ENCODE results near the gene RALGDS.

The RALGDS gene

DNA sequence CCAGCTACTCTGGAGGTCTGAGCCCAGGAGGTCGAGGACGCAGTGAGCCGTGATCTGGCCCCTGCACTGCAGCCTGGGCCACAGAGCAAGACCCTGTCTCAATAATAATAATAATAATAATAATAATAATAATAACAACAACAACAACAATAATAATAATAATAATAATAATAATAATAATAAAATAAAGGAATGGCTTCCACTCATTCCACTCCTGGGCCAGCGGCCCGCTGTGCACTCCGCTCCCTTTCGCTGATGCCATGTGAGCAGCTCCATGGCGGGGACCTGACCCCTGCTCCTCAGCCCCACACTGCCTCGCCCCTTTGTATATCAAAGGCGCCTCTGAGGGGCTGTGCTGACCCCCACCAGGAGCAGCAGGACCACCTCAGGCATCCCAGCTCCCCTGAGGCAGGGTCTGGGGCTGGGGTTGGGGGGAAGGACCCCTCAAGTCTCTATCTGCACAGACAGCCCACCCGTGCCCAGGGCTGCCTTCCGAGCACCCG lies 22.6 kb upstream of the RALGDS start:
- peaks cover 78% of the 10 kb centered on the region for H3K4me1 Mint-ChIP-seq
- H3K36me3 Mint-ChIP-seq: no peaks in the 10 kb centered on the region
- no peak for ATAC-seq
- no peaks in the 10 kb centered on the region for H3K9me3 Mint-ChIP-seq
- H3K27me3 Mint-ChIP-seq: no peaks in the 10 kb centered on the region
- H3K27ac Mint-ChIP-seq: peak overlapping the region; percentile 83
- peak overlapping the region; percentile 74 for H3K4me3 Mint-ChIP-seq

DNA sequence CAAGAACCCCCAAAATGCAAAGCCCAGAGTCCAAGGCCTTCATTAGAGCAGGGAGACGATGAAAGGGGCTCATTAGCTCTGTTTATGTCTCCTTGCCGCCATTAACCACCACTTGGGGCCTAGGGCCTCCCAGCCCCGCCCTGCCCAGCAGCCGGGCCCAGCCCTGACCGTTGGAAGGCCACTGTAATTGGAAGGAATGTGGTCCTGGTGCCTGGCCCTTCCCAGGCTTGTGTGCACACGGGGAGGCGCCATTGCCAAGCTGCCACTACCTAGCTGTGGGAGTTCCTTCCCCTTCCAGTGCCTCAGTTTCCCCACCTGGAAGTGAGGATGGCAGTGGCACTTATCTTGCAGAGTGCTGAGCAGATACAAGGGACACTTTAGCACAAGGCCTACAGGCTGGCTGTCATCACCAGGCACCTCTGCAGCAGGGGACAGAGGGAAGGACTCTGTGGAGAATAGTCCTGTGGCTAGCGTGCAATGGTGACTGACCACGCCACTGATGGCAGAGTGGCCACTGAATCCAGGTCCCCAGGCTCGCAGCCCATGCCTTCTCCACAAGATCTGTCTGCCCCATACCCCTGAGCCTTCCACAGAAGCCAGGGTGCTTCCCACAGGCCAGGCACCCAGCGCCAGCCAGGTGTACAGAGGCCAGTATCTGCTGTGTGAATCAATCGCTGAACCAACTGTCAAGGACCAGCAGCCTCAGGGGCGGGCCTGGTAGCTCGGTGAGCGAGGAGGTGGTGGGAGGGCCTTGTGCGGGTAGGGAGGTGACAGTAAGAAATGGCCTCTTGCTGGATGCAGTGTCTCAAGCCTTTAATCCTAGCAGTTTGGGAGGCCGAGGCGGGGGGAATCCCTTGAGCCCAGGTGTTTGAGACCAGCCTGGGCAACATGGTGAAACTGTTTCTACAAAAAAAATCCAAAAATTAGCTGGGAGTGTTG lies 21.9 kb upstream of the RALGDS start:
- H3K27ac Mint-ChIP-seq: peak overlapping the region; percentile 62
- H3K27me3 Mint-ChIP-seq: no peaks in the 10 kb centered on the region
- H3K36me3 Mint-ChIP-seq: no peaks in the 10 kb centered on the region
- ATAC-seq: no peak
- H3K4me3 Mint-ChIP-seq: no peak overlapping the region
- peaks cover 71% of the 10 kb centered on the region for H3K4me1 Mint-ChIP-seq
- no peaks in the 10 kb centered on the region for H3K9me3 Mint-ChIP-seq

DNA sequence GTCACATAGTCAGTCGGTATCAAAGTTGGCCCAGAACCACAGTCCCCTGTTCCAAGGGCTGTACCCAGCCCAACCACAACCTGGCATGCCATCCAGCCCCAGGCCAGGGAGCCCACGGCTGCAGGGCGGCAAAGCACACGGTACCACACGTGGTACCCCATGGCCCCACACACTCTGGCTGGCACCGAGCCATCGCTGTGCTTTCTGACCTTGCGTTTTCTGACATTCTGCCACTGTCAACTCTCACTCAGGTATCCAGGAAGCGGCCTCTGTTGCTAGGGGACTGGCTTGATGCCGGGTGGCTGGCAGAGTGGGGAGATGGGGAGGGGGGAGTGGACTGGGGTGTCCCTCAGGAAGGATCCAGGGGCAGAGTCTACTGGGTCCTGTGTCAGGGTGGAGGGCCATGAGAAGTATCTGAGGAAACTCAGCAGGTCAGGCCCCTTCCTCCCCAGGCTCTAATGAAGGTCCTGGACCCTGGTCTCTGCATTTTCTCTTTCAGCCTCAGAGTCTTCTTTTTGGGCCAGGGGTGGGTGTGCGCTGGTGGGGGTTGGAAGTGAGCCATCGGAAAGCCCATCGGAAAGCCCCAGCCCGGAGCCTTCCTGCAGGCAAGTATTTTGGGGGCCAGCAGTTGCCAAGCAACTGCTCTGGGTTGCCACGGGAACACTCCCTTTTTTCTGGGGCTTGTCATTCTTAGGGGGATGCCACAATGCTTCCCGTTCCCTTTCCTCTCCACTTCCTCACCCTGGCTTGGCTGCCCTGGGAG lies 21.0 kb upstream of the RALGDS start:
- no peaks in the 10 kb centered on the region for H3K9me3 Mint-ChIP-seq
- peak overlapping the region; percentile 62 for H3K27ac Mint-ChIP-seq
- ATAC-seq: peak; percentile 37
- H3K4me1 Mint-ChIP-seq: peaks cover 61% of the 10 kb centered on the region
- no peaks in the 10 kb centered on the region for H3K36me3 Mint-ChIP-seq
- peak overlapping the region; percentile 28 for H3K4me3 Mint-ChIP-seq
- H3K27me3 Mint-ChIP-seq: no peaks in the 10 kb centered on the region

DNA sequence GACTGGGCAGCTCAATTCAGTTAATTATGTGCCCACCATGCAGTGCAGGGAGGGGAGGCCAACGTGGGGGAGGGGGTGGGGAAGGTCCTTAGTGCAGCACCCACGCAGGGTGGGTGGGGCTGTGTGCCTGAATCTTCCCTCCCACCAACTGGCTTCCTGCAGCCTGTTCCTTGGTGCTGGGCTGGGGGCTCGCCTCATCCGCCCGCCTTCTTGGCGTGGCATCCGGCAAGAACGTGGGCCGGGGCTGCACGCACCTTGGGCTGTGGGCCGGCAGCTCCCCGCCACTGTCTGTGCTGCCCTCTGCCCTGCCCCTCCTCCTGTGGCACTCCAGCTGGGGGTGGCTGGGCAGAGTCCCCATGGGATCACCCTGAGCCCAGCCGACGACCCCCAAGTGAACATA lies 19.6 kb upstream of the RALGDS start:
- H3K4me3 Mint-ChIP-seq: no peak overlapping the region
- H3K4me1 Mint-ChIP-seq: peaks cover 61% of the 10 kb centered on the region
- H3K36me3 Mint-ChIP-seq: peaks cover 5% of the 10 kb centered on the region
- no peak for ATAC-seq
- no peaks in the 10 kb centered on the region for H3K27me3 Mint-ChIP-seq
- no peaks in the 10 kb centered on the region for H3K9me3 Mint-ChIP-seq
- H3K27ac Mint-ChIP-seq: peak overlapping the region; percentile 62

DNA sequence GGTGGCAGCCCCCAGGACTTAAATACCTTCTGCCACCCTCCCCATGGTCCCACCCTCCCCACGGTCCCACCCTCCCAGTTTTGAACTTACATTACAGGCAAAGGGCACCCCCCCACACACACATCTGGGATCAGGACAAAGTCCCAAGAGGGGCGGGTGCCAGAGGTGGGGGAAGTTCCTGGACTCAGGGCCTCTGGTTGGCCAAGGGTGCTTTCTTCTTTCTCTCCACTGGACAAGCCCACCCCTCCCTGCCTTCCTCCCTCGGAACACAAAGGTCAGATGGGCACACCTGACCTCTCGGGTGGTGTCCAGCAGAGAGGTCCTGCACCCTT lies 19.1 kb upstream of the RALGDS start:
- H3K27me3 Mint-ChIP-seq: no peaks in the 10 kb centered on the region
- peaks cover 5% of the 10 kb centered on the region for H3K36me3 Mint-ChIP-seq
- H3K4me1 Mint-ChIP-seq: peaks cover 61% of the 10 kb centered on the region
- no peaks in the 10 kb centered on the region for H3K9me3 Mint-ChIP-seq
- no peak overlapping the region for H3K4me3 Mint-ChIP-seq
- H3K27ac Mint-ChIP-seq: peak overlapping the region; percentile 49
- ATAC-seq: no peak

DNA sequence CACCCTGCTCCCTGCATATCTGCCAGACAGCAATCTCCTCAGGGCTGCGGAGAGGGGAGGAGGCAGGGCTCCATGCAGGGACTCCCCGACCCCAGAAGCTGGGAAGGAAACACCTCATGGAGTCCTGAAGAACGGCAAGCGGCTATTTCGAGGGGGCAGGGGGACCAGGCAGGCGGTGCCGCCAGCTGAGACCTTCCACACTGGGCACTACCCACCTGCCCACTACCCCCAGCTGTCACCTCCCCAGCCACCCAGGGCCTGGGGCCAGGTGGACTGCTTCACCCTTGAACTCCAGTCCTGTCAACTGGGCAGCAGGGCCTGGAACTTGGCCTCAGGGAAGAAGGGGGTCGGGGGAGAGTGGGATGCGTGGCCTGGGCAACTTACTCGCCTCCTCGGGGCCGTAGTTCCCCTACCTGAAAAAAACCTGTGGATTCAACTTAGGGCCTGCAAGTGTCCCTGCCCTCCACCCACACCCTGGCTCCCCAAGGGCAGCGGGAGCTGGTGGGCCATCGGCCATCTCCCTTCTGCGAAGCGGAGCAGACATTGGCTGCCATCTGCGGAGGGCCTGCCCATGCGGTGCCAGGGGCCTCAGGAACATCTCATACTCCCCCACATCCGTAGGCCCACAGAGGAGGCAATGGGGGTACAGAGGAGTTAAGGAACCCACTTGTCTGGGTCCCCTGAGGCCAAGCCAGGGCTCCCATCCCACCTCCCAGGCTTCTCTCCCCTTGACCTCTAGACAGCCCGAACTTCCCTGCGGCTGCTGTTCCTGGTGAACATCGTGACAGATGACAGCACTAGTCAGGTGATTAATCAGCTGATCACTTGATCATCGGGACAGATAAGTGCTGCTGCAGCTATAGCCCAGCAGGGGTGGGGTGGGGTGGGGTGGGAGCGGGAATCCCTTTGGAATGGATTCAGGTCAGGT lies 18.5 kb upstream of the RALGDS start:
- H3K9me3 Mint-ChIP-seq: no peaks in the 10 kb centered on the region
- peaks cover 61% of the 10 kb centered on the region for H3K4me1 Mint-ChIP-seq
- H3K27ac Mint-ChIP-seq: peak overlapping the region; percentile 49
- H3K4me3 Mint-ChIP-seq: no peak overlapping the region
- ATAC-seq: no peak
- no peaks in the 10 kb centered on the region for H3K27me3 Mint-ChIP-seq
- peaks cover 5% of the 10 kb centered on the region for H3K36me3 Mint-ChIP-seq

DNA sequence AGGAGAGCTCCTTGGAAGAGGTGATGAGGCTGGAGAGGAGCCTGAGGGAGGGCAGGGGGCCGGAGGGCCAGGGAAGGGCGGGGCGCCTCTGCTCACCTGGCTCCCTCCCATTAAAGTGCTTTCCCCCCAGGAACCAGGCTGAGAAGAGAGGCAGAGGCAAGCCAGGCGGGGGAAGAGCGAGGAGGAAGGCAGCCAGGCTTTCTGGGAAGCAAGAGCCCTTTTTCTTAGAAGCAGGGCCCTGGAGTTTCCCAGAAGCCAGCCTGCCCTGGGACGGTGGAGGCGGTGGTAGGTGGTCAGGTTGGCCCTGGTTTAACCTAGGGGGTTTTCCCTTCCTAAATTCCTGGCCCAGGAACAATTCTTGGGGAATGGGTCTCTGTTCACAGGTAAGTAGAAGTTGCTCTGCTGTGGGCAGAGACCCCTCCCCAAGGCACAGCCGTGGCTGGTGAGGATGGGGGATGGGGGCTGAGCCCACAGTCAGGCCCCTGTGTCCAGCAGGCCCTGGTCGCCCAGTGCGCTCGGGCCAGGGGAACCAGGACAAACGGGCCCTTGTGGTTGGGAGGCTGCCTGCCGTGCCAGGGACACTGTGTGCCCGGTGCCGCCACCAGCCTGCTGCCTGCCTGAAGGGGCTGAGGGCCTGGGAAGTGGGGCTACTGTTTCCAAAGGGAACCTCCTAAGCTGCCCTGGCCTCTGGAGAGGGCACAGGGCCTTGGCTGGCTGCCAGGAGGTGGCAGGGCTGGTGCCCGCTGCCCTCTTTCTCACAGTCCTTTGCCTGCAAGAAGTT lies 16.6 kb upstream of the RALGDS start:
- Mint-ChIP-seq H3K9me3 (no peaks in the 10 kb centered on the region), H3K4me3 (no peak overlapping the region), H3K36me3 (peaks cover 5% of the 10 kb centered on the region), H3K27me3 (no peaks in the 10 kb centered on the region), H3K4me1 (peaks cover 62% of the 10 kb centered on the region), H3K27ac (peak overlapping the region; percentile 98)
- ATAC-seq: no peak

DNA sequence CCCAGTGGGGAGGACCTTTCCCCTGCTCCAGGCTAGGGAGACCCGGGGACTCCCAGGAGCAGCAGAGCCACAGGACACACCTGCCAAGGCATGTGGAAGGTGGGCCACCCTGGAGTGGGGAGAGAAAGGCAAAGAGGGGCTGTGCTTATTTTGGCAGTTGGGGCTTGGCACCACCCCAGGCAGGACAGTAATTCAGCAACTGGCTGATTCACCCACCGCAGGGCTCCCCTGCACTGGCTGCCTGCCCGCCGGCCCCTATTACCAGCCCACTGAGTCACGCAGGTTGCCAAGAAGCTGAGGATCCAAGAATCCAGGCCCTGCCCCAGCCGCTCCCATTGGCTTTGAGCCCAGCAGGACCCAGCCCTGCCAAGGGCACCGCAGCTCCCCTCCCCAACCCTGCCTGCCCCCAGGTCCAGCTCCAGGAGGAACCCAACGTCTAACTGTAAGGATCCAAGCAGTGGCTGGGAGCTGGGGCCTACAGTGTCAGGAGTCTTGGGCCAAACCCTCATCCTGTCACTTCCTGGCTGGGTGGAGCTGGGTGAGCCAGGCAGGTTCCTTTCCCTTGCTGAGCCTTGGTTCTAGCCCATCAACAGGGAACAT lies 14.2 kb upstream of the RALGDS start:
- H3K36me3 Mint-ChIP-seq: peaks cover 5% of the 10 kb centered on the region
- no peaks in the 10 kb centered on the region for H3K9me3 Mint-ChIP-seq
- no peaks in the 10 kb centered on the region for H3K27me3 Mint-ChIP-seq
- peaks cover 66% of the 10 kb centered on the region for H3K4me1 Mint-ChIP-seq
- peak overlapping the region; percentile 98 for H3K27ac Mint-ChIP-seq
- H3K4me3 Mint-ChIP-seq: no peak overlapping the region
- no peak for ATAC-seq

DNA sequence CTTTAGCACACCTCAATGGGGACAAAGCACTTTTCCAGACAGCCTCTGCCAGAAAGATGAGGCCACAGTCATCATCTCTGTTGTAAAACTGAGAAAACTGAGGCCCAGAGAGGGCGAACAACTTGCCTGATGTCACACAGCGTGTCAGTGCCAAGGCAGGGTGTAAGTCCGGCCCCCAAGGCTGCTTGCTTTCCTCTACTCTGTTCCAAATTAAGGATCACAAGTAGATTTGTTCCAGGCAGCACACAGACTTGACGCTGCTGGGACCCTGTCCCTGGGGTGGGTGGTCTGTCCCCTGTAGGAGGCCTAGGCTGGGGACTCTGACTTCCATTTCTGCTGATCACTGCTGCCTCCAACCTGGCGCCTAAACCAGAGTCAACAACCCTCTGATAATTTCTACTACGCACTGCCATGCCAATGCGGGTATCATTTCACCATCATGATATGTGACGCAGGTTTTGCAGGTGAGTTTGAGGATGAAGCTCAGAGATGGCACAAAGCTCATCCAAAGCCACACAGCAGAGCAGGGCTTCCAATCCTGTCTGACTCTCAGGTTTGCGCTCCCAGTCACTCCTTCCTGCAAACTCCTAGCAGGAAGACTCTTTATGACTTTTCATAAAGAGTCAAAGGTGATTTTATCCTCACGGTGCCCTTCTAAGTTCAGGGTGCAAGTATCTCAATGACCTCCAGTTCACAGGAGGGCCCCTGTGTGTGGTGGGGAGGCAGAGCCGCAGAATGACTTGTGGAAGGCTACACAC lies 13.5 kb upstream of the RALGDS start:
- Mint-ChIP-seq H3K4me1 (peaks cover 66% of the 10 kb centered on the region), H3K27ac (peak overlapping the region; percentile 98), H3K4me3 (no peak overlapping the region), H3K9me3 (no peaks in the 10 kb centered on the region), H3K36me3 (peaks cover 5% of the 10 kb centered on the region), H3K27me3 (no peaks in the 10 kb centered on the region)
- no peak for ATAC-seq

DNA sequence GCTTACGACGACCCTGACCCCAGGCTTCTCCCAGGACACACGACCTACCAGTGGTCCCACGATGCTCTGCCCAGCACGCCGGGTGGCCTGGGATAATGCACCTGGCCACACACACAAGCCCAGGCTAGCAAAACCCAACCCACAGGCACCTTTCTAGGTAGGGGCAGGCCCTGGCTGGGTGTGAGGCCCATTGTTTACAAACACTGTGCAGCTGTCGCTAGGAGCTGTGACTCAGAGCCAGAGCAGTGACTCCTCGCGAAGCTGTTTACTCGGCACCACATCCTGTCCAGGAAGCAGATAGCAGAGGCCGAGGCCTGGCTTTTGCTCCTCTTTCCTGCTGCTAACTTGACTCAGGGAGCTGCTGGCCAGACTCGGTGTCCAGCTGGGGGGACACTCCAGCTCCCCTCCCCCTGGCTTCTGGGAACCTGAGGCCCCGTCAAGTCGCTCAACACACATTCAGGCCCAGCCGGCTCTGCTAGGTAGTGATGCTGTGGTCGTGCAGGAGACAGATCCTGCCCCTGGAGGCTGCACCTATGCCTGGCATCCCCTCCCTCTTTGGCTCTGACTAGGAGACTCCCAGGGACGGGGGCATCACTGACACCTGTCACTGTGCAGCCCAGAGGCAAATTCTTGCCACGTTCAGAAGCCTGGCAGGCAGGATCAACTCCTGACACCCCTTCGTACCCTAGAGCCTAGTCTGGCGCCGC lies 12.8 kb upstream of the RALGDS start:
- Mint-ChIP-seq H3K9me3 (no peaks in the 10 kb centered on the region), H3K27me3 (no peaks in the 10 kb centered on the region), H3K27ac (peak overlapping the region; percentile 98), H3K36me3 (peaks cover 5% of the 10 kb centered on the region), H3K4me3 (peak overlapping the region; percentile 45), H3K4me1 (peaks cover 63% of the 10 kb centered on the region)
- peak; percentile 98 for ATAC-seq

DNA sequence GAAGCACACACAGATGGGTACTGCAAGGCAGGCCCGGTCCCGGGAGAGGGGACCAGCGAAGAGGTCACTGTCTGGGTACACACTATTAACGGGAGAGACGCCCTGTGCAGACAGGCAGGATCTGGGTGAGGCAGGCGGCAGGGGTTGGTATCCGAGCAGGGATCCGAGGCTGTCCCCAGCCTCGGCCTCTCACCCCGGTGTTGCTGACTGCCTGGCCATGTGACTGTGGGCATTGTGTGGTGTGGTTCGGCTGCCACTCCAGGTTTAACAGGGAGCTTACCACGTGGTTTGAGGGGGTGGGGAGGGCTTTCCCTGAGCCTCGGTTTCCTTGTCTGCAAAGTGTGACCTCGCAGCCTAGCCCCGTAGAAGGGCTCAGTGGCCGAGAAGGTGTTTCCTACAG lies 11.1 kb upstream of the RALGDS start:
- Mint-ChIP-seq H3K4me3 (no peak overlapping the region), H3K4me1 (peaks cover 72% of the 10 kb centered on the region), H3K9me3 (no peaks in the 10 kb centered on the region), H3K27ac (peak overlapping the region; percentile 98), H3K27me3 (no peaks in the 10 kb centered on the region), H3K36me3 (peaks cover 11% of the 10 kb centered on the region)
- ATAC-seq: no peak

DNA sequence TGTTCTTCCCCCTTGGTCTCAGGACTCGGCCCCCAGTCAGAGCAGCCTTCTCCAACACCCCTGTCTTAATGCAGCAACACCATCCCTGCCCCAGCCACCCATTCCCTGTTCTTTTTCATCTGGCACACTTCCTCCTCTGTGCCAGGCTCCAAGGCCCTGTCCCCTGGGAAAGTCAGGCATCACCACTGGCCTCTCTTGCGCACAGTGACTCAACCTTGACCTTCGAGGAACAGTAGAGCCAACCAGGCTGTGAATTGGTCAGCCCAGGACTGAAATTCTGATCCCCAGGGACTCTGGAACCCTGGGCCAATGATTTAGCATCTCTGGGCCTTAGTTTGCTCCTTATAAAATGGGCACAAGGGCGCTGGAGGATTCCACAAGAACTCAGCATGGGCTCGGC lies 10.5 kb upstream of the RALGDS start:
- H3K27ac Mint-ChIP-seq: peak overlapping the region; percentile 98
- H3K36me3 Mint-ChIP-seq: peaks cover 11% of the 10 kb centered on the region
- H3K4me3 Mint-ChIP-seq: peak overlapping the region; percentile 41
- H3K27me3 Mint-ChIP-seq: no peaks in the 10 kb centered on the region
- H3K9me3 Mint-ChIP-seq: no peaks in the 10 kb centered on the region
- no peak for ATAC-seq
- peaks cover 78% of the 10 kb centered on the region for H3K4me1 Mint-ChIP-seq

DNA sequence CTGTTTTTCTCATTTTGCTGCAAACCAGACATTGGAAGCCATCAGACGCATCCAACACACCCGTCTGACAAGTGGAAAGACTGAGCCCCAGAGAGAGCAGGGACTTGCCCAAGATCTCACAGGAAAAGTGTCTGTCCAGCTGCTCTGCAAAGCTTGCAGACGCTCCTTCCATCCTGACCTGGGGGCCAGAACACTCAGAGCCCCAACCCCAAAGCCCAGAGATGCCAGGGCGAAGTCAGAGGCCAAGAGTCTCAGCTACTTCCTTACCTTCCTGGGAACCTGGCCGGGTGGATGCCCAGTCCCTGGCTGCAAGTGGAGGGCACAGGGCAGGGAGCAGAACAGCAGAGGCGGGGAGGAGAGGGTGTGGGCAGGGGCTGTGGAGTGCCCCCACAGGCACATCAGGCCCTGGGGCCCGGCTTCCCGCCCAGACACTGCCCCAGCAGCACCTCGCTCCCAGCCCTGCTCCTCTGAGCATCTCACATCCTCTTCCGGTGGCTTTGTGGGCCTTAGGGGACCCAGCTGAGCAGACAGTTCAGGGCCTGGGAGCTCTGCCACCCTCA lies 9.7 kb upstream of the RALGDS start:
- H3K4me1 Mint-ChIP-seq: peaks cover 80% of the 10 kb centered on the region
- ATAC-seq: peak; percentile 76

More for the DNA sequence above, 9.7 kb upstream of the RALGDS start:
- Mint-ChIP-seq H3K27me3 (no peaks in the 10 kb centered on the region), H3K9me3 (no peaks in the 10 kb centered on the region), H3K36me3 (peaks cover 6% of the 10 kb centered on the region), H3K4me3 (peak overlapping the region; percentile 82), H3K27ac (peak overlapping the region; percentile 98)

Measured in stimulated activated memory B cell treated with anti-CD40 and anti-IgM and Interleukin-4, amounts not matched to agents 10 μg/mL and 1 μg/mL and 100 μg/mL, for 72 hours (primary cell).